Iris pigment epithelial cell (primary cell): Measurements from ENCODE around the gene CERT1.
A peak's percentile ranks its signal among the peaks of the same experiment; 100 is the strongest.
"Not testable (repeated sequence)": the region's sequence is repeated elsewhere in the genome, so short reads cannot be mapped to it uniquely, and the experiment has no call there.

Experiments used
- DNase-seq: peaks from one replicate; pipeline ENCODE4 v3.0.0-alpha.2; 2011; ENCODE audit warnings: low read depth

The CERT1 gene

DNA sequence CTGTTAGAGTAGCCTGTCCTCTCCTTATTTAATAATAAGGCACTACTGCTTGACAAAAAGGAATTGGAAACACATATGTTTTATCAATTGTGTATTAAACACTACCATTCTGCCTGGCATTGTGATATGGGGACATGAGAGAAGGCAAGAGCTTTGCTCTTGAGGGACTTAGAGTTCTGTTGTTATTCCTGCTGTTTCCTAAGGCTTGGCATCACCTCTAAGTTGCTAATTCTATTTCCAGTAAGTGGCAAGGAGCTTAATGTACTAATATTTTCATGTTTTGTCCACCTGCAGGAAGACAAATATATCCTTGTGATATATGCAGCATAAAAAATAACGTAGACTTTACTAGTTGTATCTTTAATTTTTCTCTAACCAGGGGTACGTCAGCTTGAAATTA lies 161.8 kb downstream of the CERT1 start:
- DNase-seq, result no peak

DNA sequence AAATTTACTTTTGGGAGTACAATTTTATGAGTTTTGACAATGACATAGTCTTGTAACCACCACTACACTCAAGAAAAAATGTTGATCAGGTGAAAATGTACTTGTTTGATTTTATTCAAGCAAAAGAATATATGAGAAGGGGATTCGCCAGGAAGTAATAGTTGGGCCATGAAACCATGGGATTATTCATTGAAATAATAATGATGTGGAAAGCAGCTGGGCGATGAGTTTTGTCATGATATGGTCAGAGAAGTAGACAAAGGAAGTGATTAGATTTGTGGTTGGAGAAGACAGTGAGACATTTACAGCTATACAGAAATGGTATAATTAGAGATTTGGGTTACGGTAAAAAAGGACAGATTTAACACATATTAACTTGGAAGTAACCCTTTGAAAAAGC lies 163.2 kb downstream of the CERT1 start:
- peak; percentile 24 for DNase-seq

DNA sequence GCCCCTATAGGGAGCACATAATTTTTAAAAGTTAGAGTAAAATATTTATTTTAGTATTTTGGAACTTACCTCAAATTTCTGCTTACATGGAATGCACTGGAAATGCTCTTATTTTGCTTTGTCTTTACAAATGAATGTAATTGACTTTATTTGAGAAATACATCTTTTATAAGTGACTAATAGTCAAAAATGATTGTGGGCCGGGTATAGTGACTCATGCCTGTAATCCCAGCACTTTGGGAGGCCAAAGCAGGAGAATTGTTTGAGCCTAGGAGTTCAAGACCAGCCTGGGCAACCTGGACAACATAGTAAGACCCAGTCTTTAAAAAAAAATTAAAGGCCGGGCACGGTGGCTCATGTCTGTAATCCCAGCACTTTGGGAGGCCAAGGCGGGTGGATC lies 168.6 kb downstream of the CERT1 start:
- DNase-seq, result peak; percentile 32

DNA sequence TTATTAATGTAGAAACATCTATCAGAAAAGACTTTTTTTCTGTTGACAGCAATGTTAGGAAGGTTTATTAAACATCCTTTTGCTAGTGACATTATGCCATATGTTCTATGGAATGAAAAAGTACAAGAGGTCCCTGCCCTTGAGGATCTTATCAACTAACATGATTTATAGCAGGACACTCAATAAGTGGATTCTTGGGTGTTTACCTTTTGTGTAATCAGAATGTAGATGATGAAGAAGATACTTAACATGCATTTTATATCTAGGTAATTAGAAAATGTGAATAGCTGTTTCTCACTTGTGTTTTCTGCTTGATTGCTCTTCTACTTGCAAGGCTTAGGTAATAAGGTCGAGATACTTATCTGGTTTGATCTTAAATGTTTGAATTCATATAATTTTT lies 169.5 kb downstream of the CERT1 start:
- no peak for DNase-seq

DNA sequence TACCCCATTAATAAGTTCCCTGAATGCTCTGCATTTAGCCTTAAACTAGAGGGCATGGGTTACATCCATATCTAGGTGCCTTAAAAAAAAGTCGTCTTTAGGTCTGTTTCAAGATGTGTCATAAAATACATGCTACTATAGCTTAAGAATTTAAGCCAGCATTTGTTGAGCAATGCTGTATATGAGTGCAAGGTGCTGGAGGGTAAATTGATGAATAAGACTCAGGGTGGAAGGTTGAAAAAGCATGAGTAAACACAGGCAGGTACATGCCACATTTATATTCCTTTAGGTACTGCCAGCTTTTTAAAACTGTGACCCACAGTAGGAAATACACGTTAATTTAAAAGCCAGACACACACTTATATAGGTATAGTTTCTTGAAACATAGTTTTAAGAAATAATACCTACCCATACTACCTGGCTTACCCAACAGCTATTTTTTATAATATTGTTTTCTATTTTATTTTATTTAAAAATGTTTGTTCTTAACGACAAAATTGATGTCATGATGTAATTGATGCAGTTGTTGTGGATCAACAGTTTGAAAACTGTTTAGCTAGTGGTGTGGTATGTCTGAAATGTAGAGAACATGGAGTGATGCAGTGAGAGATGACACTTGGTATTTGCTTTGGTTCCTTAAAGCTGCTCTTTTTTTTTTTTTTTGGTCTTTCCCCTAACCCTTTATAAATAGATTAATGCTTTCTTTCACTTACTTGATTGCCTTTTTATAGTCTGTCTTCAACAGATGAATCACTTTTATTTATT lies 170.5 kb downstream of the CERT1 start:
- DNase-seq, result peak; percentile 25

DNA sequence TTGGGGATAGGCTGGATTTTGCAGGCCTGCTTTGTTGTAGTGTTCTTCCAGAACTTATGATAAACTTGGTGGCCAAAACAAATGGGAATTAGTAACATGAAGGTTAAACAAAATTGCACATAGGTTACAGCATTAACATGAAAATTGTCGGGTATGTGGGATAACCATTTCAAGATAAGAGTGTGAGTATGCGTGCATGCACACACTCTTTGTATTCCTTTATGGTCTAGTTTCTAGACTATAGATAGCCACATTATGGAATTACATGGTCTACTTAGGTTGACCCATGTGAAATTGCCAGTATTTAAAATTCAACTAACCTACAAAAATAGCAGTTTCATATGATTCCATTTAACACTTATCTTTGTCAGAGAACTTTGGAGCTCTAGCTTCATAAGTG lies 173.0 kb downstream of the CERT1 start:
- DNase-seq, result no peak

DNA sequence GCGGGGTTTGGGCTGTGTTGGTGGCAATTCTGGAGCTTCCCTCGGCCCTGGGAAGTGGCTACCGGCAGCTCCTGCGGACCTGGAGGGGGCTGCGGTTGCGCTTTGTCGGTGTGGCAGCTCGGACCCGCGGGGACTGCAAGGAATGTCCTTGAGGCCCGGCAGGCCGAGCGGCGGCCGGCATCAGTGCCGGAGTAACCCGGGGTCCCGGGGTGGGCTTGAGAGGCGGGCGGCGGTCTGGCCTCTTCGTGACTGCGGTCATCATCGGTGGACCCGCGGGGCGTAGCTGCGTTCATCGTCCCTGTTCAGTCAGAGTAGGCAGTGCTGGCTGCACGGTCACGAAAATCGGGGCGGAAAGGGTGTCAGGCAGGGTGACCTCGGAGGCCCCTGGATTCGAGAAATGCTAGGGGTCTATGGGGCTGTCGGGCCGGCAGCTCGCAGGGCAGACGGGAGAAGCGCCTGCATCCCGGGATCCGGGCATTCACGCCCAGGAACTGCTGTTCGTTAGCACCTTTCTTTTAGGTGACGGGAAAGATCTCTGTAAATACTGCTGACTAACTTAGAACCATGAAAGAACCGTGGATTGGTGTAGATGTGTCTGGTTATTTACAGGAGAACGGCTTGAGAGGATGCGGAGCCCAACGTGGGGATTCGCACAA lies 173.9 kb downstream of the CERT1 start:
- DNase-seq, result peak; percentile 22

DNA sequence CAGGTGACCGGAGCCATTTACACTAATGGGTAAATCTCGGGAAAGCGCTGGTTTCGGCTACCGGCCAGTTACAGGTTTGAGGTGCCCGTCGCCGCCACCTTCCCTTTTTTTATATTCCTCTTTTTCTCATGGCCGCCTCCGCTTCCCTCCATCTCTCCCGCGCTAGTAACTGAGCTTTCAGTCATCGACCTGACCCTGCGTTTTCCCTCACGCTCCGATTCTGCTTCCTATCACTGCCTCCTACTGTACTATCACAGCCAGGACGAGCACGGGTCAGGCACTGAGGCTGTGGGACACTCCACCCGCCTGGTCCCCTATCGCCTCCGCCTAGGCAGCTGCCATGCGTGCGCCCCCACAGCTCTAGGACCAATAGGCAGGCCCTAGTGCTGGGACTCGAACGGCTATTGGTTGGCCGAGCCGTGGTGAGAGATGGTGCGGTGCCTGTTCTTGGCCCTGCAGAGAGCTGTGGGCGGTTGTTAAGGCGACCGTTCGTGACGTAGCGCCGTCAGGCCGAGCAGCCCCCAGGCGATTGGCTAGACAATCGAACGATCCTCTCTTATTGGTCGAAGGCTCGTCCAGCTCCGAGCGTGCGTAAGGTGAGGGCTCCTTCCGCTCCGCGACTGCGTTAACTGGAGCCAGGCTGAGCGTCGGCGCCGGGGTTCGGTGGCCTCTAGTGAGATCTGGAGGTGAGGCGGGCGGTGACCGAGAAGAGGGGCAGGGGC lies 174.7 kb downstream of the CERT1 start, which contains the start of gene HMGCR:
TSS of gene HMGCR (plus strand) at position 606 of the 722 bp plus-strand sequence. CDS start 5,386 bp downstream, outside the sequence.
- DNase-seq, result peak; percentile 100

DNA sequence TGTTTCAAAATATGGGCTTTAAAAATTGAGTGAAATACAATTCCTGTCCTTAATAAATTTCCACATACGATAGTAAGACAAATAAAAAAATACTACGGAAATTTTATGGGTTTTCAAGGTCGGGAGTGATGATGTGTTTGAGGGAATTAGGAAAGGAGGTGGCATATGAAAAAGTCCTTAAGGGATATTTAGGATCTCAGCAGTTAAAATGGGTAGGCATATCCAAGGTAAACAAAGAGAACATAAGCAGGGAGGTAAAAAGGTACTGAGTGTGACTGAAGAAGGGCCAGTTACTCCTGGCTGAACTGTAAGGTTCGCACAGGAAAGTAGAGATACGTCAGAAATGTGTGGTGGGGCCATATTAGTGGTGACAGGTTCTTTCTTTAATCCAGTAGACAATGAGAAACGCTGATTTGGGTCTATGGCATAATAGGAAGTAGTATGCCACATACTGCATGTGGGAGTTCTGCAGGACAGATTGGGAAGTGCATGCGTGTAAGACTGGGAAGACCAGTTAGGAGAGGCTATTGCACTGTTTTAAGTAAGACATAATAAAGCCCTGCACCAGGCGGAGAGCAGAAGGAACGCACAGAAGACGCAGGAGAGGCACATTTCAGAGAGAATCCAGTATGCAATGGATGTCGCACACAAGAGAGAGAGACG lies 175.3 kb downstream of the CERT1 start:
- DNase-seq, result peak; percentile 75

DNA sequence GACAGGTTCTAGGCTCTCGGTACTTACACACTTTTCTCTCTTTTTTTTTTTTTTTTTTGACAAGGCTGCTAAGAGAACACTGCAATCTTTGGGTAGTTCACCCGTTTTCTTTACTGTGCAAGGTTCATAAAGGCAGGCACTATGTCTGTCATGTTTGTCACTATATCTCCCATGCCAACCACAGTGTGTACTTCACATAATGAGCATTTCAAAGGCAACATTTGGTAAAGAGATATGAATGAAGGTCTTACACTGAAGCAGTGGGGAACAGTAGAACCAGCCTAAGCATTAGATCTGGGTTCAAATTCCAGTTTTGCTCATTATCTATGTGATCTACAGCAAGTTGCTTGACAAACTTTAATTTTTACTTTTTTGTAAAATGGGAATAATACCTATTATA lies 175.9 kb downstream of the CERT1 start:
- DNase-seq, result no peak

DNA sequence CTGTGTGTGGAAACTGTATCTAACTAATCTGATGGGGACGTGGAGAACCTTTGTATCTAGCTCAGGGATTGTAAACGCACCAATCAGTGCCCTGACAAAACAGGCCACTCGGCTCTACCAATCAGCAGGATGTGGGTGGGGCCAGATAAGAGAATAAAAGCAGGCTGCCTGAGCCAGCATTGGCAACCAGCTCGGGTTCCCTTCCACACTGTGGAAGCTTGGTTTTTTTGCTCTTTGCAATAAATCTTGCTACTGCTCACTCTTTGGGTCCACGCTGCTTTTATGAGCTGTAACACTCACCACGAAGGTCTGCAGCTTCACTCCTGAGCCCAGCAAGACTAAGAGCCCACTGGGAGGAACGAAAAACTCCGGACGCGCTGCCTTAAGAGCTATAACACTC lies 177.0 kb downstream of the CERT1 start:
- not testable (repeated sequence) for DNase-seq

DNA sequence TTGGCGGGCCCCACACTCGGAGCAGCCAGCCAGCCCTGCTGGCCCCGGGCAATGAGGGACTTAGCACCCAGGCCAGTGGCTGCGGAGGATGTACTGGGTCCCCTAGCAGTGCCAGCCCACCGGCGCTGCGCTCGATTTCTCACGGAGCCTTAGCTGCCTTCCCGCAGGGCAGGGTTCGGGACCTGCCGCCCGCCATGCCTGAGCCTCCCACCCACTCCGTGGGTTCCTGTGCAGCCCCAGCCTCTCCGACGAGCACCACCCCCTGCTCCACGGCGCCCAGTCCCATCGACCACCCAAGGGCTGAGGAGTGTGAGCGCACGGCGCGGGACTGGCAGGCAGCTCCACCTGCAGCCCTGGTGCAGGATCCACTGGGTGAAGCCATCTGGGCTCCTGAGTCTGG lies 177.7 kb downstream of the CERT1 start:
- DNase-seq, result not testable (repeated sequence)

DNA sequence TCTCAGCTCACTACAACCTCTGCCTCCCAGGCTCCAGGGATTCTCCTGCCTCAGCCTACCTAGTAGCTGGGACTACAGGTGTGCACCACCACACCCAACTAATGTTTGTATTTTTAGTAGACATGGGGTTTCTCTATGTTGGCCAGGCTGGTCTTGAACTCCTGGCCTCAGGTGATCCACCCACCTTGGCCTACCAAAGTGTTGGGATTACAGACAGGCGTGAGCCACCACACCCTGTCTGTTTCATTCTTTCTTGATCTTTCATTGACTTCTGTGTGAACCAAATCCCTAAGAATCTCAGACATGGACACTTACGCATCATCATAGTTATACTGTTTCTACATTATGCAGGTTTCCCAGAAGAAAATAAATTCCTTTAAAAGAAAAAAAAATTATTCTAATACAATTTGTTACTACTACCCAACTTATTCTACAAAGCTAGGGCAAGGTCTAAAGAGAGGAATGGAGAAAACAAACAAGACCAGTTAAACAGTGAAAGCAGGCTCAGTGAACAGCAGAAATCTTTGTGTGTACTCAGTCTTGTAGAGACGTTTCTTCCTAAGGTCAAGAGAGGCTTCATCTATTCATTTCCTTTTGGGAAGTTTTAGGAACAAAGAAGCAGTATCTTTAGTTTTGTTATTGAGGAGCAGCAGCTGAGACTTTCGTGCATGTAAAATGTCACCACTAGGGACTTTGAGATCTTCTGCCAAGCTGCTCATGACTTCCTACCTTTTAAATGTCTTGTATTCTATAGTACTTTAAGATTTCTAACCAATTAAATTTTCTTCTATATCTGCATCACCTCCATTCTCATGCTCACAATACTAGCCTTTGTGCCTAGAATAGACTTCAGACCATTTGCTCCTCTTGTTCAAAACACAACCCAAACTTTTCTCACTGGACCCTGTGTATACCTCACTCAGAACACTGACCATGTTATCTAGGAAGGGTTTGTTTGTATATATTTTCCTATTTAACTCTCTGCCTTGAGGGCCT lies 180.0 kb downstream of the CERT1 start:
- DNase-seq, result no peak

DNA sequence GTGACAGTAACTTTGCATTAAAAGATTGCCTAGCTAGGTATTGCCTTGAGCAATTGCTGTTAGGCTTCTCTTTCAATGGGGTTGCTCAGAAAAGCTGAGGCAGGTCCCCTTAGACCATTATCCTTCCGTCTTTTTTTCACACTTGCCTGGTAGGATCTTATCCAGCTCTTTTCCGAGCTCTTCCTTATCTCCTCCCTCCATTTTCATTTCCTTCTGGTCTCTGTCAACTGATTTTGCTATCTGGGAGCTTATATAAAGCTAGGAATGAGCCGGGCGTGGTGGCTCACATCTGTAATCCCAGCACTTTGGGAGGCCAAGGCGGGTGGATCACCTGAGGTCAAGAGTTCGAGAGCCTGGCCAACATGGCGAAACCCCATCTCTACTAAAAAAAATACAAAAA lies 181.0 kb downstream of the CERT1 start:
- DNase-seq, result no peak
